SK-N-SH (cell line): Measurements from ENCODE around the gene BID. TPM values are rescaled to one million over a fixed set of nuclear protein-coding genes. Genes with fewer than 3 reads are reported as not detected.
A peak's percentile ranks its signal among the peaks of the same experiment; 100 is the strongest.

Experiments
- CTCF ChIA-PET: fragments of 300-600, 350-600 bp; formaldehyde crosslinking; extraction: SDS; loops from one replicate; lab custom pipeline; 2021; lab: Yijun Ruan, JAX
- POLR2A ChIA-PET: fragments of 350-600 bp; sonication (Branson Sonifier 250); formaldehyde crosslinking; extraction: SDS; loops from one replicate; lab custom pipeline; 2020; ENCODE audit warnings: antibody characterized with exemption, inconsistent platforms; lab: Yijun Ruan, JAX
- DNase-seq: peaks from one replicate; pipeline ENCODE4 v3.0.0; 2012
- H2AFZ ChIP-seq: fragments of 200-600 bp; sonication (generic); 2 replicates; pipeline ENCODE4 v1.8.1; 2016; ENCODE audit warnings: antibody characterized with exemption, mild to moderate bottlenecking, low read depth
- H3F3A ChIP-seq: fragments of 200-600 bp; sonication (generic); replicated peaks from 2 replicates; pipeline ENCODE3; 2016; ENCODE audit warnings: antibody characterized with exemption, mild to moderate bottlenecking; ENCODE audit not compliant: insufficient read depth
- H3K27ac ChIP-seq, 2 experiments: fragments of 200-500 bp in 1 of 2; fragments of 200-600 bp in 1 of 2; sonication (Bioruptor generic) in 1 of 2; sonication (generic), shearing (Covaris generic) in 1 of 2; 2 replicates each; pipeline versions ENCODE4 v1.5.1 to v1.6.1; 2014 to 2016; ENCODE audit warnings: low read depth in 2 of 2, inconsistent platforms in 1 of 2, low read length in 1 of 2, mild to moderate bottlenecking in 1 of 2, mixed read lengths in 1 of 2
- H3K27me3 ChIP-seq: fragments of 200-600 bp; sonication (generic), shearing (Covaris generic); 2 replicates; pipeline ENCODE4 v1.6.1; 2016; ENCODE audit warnings: mixed run types; ENCODE audit not compliant: insufficient read depth
- H3K36me3 ChIP-seq, 2 experiments: fragments of 200-500 bp in 1 of 2; fragments of 200-600 bp in 1 of 2; sonication (Bioruptor generic) in 1 of 2; sonication (generic) in 1 of 2; replicated peaks in 1 of 2; 2 replicates each; pipeline versions ENCODE3 to v1.5.1; 2014 to 2016; ENCODE audit warnings: low read length in 1 of 2, mild to moderate bottlenecking in 1 of 2; ENCODE audit not compliant: insufficient read depth in 2 of 2, control insufficient read depth in 1 of 2
- H3K4me1 ChIP-seq, 2 experiments: fragments of 200-500 bp in 1 of 2; fragments of 200-600 bp in 1 of 2; sonication (Bioruptor generic) in 1 of 2; sonication (generic), shearing (Covaris generic) in 1 of 2; 2 replicates each; pipeline versions ENCODE4 v1.5.1 to v1.6.1; 2014 to 2016; ENCODE audit warnings: low read depth in 1 of 2, low read length in 1 of 2, mixed run types in 1 of 2; ENCODE audit not compliant: insufficient read depth in 2 of 2, control insufficient read depth in 1 of 2
- H3K4me2 ChIP-seq: fragments of 200-600 bp; sonication (generic), shearing (Covaris generic); 2 replicates; pipeline ENCODE4 v1.6.1; 2017; ENCODE audit warnings: mixed run types
- H3K4me3 ChIP-seq, 2 experiments: fragments of 200-500 bp in 1 of 2; fragments of 200-600 bp in 1 of 2; sonication (Bioruptor generic) in 1 of 2; sonication (generic), shearing (Covaris generic) in 1 of 2; 2 replicates each; pipeline versions ENCODE4 v1.5.1 to v1.8.1; 2014 to 2016; ENCODE audit warnings: low read depth in 2 of 2, inconsistent platforms in 1 of 2, low read length in 1 of 2, mild to moderate bottlenecking in 1 of 2, mixed read lengths in 1 of 2, moderate library complexity in 1 of 2
- H3K79me2 ChIP-seq: fragments of 200-600 bp; sonication (generic); 2 replicates; pipeline ENCODE4 v1.8.1; 2017; ENCODE audit warnings: mild to moderate bottlenecking; ENCODE audit not compliant: insufficient read depth
- H3K9ac ChIP-seq: fragments of 200-600 bp; sonication (generic); 2 replicates; pipeline ENCODE4 v1.6.1; 2017; ENCODE audit warnings: mixed run types
- H3K9me2 ChIP-seq: fragments of 200-600 bp; sonication (generic); 2 replicates; pipeline ENCODE4 v1.6.1; 2017; ENCODE audit warnings: mixed run types
- H3K9me3 ChIP-seq: fragments of 200-600 bp; sonication (generic); 2 replicates; pipeline ENCODE4 v1.6.1; 2017; ENCODE audit warnings: mixed run types, mild to moderate bottlenecking, moderate library complexity
- H4K20me1 ChIP-seq: fragments of 200-600 bp; sonication (generic); 2 replicates; pipeline ENCODE4 v1.6.1; 2017; ENCODE audit warnings: mild to moderate bottlenecking, mixed run types; ENCODE audit not compliant: insufficient read depth
- CTCF ChIP-seq: fragments of 200-600 bp; sonication (generic); IDR thresholded peaks from 2 replicates; pipeline ENCODE4 v1.6.1; 2017; ENCODE audit warnings: antibody characterized with exemption, mild to moderate bottlenecking, moderate library complexity
- ELF1 ChIP-seq: IDR thresholded peaks from 2 replicates; pipeline ENCODE4 v1.4.0; 2012
- IRF3 ChIP-seq: fragments of 150-350 bp; IDR thresholded peaks from 2 replicates; pipeline ENCODE4 v1.6.1; 2016; ENCODE audit warnings: mild to moderate bottlenecking, low read depth, low read length
- PBX3 ChIP-seq: IDR thresholded peaks from 2 replicates; pipeline ENCODE4; 2012
- POLR2AphosphoS5 ChIP-seq: IDR thresholded peaks from 2 replicates; pipeline ENCODE4 v1.6.1; 2012; ENCODE audit warnings: low read depth, low read length
- RXRA ChIP-seq: IDR thresholded peaks from 2 replicates; pipeline ENCODE4 v1.4.0; 2012; ENCODE audit warnings: low read depth, mild to moderate bottlenecking, borderline replicate concordance
- TEAD4 ChIP-seq: IDR thresholded peaks from 2 replicates; pipeline ENCODE4 v1.4.0; 2012; ENCODE audit warnings: mild to moderate bottlenecking, borderline replicate concordance; ENCODE audit not compliant: insufficient read depth
- WGBS: methylation state at CpG from one replicate; pipeline ENCODE4 v1.1.6; 2017; ENCODE audit warnings: low lambda C conversion rate; 5-methylcytosine and 5-hydroxymethylcytosine counted together
- polyA plus RNA-seq, 3 experiments: library from polyadenylated mRNA; depleted of rRNA; stranded (reverse); fragments of >200 nt; gene quantifications; 2 replicates each; pipeline ENCODE4 v1.2.3, GENCODE V29; 2012

The BID gene
- polyA plus RNA-seq, 1 of the 3 experiments (the other 2 are of a cell fraction): 139 TPM

- no peak for TF ChIP-seq PBX3
- TF ChIP-seq IRF3: no peak
- TF ChIP-seq POLR2AphosphoS5: no peak
- no peak for TF ChIP-seq RXRA
- TF ChIP-seq ELF1: no peak
- Histone ChIP-seq H3K9me2 (no peaks in the 10 kb centered on the region), H3K4me2 (no peak overlapping the region), H3K4me1 (no peaks in the 10 kb centered on the region), H3K36me3 (peaks cover 0 to 66% of the 10 kb centered on the region in 2 experiments), H3K9ac (no peak overlapping the region), H3F3A (no peaks in the 10 kb centered on the region), H3K27me3 (no peaks in the 10 kb centered on the region), H3K4me3 (no peak overlapping the region), H3K9me3 (no peaks in the 10 kb centered on the region), H3K27ac (no peak overlapping the region), H2AFZ (no peak overlapping the region), H4K20me1 (no peaks in the 10 kb centered on the region), H3K79me2 (no peaks in the 10 kb centered on the region)
- CTCF ChIA-PET: interaction anchor here (1.0 to 1.7 kb wide), 5 partner anchors 8 to 263 kb away, joined by 3 to 9 read pairs (median 3); no protein-coding TSS in a partner anchor
- 95% methylated on average over 10 of the region's 13 CpGs for WGBS
- DNase-seq: no peak
- POLR2A ChIA-PET: no interaction called here
Measured at GRCh38 chr22:17822087-17822486, 47.8 kb upstream of the BID start.

GRCh38 chr22:17820879-17821439 is 46.7 kb upstream of the BID start:
- Histone ChIP-seq H4K20me1 (no peaks in the 10 kb centered on the region), H3K27ac (no peak overlapping the region), H3K9me3 (no peaks in the 10 kb centered on the region), H3K9ac (no peak overlapping the region), H3K4me2 (no peak overlapping the region), H3K79me2 (no peaks in the 10 kb centered on the region), H2AFZ (no peak overlapping the region), H3K9me2 (no peaks in the 10 kb centered on the region), H3K4me3 (no peak overlapping the region), H3K27me3 (no peaks in the 10 kb centered on the region), H3K4me1 (no peaks in the 10 kb centered on the region), H3F3A (no peaks in the 10 kb centered on the region), H3K36me3 (peaks cover 0 to 67% of the 10 kb centered on the region in 2 experiments)
- peak; percentile 44 for DNase-seq
- TF ChIP-seq ELF1: no peak
- TF ChIP-seq CTCF: no peak
- TF ChIP-seq TEAD4: no peak
- ChIA-PET CTCF (interaction anchor here (1.0 to 1.7 kb wide), 3 partner anchors 9 to 255 kb away, joined by 3 to 9 read pairs (median 5); no protein-coding TSS in a partner anchor), POLR2A (no interaction called here)
- 98% methylated on average over 3 of the region's 3 CpGs for WGBS
